ELR (cell line): ENCODE measurements around the gene SPN.
"Not testable (repeated sequence)": the region's sequence is repeated elsewhere in the genome, so short reads cannot be mapped to it uniquely, and the experiment has no call there.

Experiments
- DNase-seq: peaks from one replicate; pipeline ENCODE4 v3.0.0-alpha.2; 2015; ENCODE audit warnings: low read depth

Gene SPN

DNA sequence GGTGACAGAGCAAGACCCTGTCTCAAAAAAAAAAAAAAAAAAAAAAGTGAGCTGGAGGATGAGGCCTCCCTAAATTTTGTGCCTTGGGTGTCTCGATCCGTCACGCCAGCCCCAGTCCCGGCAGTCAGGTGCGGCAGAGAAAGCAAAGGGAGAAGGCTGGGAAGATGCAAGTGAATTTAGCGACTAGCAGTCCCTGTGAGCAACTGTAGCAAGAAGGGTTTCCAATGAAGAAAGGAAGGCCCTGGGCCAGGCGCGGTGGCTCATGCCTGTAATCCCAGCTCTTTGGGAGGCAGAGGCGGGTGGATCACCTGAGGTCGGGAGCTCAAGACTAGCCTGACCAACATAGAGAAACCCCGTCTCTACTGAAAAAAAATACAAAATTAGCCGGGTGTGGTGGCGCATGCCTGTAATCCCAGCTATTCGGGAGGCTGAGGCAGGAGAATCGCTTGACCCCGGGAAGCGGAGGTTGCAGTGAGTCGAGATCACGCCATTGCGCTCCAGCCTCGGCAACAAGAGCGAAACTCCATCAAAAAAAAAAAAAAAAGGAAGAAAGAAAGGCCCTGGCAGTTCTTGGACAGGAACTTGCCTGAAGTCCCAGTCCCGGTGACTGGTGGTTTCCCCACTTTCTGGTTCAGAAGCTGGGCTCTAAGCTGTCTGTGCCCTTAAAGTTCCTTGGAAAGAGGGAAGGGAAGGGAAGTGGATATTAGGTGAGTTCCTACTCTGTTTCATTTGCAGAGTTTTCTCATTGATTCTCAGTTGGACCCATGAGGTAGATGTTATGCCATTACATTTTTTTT is 14.1 kb downstream of the SPN start:
- no peak for DNase-seq

DNA sequence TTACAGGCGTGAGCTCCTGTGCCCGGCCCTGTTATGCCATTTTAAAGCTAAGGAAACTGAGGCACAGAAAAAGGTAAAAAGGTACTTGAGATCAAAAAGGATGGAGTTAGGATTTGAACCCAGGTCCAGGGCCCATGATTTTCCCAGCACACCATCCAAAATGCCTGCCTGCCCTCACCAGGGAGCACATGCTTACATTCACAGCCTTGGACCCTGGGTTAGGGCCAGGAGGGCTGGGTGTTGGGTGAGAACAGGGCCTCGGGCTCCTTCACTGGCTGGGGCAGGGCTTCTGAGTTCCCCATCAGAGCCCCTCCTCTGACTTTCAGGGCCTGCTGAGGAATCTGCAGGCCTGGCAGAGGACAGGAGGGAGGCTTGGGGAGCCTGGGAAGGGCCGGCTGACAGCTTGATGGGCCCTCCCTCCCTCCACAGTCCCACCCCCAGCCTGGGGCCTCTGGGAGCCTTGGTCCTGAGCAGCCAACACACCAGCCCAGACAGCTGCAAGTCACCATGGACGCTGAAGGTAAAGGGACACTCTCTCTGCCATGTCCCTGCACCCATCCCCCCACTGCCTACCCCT is 15.7 kb downstream of the SPN start, which contains the start of gene QPRT:
QPRT (plus strand) TSS at position 490 of the 577 bp plus-strand sequence; CDS start at position 508, 18 bp downstream.
- DNase-seq = peak; percentile 24

DNA sequence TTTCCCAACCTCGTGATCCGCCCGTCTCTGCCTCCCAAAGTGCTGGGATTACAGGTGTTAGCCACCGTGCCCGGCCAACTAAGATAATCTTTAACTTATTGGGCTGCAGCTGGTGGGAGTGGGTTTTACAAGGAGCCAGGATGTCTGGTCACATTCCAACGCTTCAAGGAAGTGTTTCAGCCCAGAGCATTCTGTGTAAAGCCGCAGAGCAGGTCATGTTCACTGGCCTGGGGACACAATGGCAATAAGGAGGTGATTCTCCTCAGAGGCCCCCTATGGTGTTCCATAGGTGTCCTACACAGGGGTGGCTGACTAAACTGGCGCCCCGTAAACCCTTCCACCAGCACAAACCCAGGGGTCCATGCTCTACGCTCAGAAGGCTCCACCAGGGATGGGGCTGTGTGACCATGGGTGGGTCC is 17.1 kb downstream of the SPN start:
- DNase-seq = no peak

DNA sequence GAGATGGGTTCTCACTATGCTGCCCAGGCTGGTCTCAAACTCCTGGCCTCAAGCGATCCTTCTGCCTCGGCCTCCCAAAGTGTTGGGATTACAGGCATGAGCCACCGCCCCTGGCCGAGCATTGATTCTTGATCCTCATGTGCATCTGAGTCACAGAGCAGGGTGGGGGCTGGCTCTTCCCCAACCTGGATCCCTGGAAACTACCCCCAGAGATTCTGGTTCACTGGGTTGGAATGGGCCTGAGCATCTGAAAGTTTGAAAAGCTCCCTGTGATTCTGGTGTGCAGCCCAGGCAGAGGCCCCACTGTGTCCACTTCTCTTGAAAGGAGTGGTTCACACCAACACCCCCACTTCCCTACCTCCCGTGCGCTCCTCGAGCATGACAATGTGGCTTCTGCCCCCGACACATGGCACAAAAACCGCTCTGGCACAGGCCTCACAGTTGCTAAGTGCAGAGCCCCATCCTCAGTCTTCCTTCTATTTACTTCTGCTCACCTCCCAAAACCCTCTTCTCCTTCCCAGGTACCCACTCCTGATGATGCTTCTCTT is 20.6 kb downstream of the SPN start:
- DNase-seq = no peak

DNA sequence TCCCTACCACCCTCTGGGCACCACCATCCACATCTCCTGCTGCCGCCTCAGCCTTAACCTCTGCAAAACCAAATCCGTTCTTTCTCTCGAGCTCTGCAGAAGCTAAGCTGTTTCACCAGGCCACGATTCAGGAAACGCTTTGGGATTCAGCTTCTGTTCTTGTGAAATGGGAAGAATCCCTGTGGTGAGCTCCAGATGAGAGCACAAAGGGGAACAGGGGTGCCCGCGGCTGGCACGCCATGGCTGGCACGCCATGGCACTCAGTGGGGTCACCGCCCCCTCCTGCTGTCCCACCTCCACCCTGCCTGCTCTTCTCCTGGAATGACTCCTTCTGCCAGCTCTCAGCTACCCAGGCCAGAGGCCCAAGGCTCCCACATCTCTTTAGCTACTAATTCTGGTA is 21.6 kb downstream of the SPN start:
- DNase-seq = no peak

DNA sequence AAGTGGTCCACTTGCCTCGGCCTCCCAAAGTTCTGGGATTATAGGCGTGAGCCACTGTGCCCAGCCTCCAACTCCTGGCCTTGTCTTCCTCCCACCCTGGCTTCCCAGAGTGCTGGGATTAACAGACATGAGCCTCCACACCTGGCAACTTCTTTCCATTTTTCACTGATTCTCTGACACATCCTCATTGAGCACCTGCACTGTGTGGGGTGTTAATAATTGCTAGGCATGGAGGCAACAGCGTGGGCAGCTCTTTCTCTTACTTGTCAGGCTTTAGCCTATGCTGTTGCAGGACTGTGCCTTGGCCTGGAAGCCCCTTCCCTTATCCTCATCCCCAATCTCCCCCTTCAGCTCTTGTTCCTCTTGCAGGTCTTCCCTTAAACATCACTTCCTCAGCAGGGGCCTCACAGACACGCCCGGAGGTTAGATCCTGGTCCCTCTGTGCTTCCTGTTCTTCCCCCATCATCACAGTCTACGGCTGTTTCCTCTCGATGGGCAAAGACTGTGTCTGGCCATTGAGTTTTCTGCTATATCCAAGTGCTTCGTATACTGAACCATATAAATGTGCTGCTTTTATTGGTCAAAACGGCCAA is 23.8 kb downstream of the SPN start:
- DNase-seq = no peak

DNA sequence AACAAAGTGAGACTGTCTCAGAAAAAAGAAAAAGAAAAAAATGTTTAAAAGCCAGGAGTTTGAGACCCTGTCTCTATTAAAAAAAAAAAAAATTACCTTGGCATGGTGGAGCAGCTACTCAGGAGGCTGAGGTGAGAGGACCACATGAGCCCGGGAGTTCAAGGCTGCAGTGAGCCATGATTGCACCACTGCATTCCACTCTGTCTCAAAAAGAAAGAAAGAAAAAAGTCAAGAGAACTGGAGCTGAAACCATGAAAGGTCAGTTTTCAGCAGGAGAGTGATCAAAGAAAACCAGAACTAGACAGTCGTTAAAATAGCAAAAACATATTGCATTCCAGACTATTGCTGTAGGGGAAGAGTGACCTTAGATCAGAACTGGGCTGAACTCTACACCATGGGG is 24.7 kb downstream of the SPN start:
- no peak for DNase-seq

DNA sequence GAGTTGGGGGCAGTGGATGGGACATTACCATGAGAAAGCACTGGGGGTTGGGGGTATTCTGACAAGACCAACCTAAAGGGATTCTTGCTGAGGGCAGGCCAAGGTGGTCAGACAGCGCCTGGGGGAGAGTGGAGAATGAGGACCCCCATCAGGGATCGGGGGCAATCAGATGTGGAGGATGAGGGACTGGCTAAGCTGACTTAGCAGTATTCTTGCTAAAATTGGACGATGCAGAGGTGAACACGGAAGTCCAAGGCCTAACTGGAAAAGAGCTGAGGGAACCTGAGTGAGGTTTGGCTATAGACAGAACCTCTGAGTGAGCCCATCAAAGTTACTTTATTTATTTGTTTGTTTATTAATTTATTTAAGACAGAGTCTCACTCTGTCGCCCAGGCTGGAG is 25.1 kb downstream of the SPN start:
- DNase-seq = no peak

DNA sequence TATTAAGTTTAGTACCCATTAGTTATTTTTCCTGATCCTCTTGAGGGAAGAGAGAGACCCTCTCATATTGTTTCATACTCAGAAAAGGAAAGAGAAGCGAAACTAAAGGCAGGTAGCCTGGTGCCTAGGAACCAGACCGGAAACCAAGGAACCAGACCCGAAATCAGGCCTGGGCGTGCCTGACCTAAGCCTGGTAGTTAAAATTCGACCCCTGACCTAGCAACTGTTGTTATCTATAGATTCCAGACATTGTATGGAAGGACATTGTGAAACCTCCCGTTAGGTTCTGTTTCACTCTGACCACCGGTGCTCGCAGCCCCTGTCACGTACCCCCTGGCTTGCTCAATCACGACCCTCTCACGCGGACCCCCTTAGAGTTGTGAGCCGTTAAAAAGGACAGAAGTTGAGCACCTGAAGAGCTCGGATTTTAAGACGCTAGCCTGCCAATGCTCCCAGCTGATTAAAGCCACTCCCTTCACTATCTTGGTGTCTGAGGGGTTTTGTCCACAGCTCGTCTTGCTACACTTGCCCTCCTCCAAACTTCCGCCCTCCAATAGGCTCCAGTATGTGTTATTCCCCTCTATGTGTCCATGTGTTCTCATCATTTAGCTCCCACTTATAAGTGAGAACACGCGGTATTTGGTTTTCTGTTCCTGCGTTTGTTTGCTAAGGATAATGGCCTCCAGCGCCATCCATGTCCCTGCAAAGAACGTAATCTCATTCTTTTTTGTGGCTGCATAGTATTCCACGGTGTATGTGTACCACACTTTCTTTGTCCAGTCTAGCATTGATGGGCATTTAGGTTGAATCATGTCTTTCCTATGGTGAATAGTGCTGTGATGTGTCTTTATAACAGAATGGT is 26.7 kb downstream of the SPN start:
- not testable (repeated sequence) for DNase-seq

DNA sequence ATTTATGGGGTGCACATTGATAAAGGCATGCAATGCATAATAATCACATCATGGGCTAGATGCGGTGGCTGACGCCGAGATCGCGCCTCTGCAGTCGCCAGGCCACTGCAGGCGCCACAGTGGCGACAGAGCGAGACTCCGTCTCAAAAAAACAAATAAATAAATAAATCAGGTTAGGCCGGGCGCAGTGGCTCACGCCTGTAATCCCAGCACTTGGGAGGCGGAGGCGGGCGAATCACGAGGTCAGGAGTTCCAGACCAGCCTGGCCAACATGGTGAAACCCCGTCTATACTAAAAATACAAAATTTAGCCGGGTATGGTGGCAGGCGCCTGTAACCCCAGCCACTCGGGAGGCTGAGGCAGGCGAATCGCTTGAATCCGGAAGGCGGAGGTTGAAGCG is 29.6 kb downstream of the SPN start:
- DNase-seq = not testable (repeated sequence)

DNA sequence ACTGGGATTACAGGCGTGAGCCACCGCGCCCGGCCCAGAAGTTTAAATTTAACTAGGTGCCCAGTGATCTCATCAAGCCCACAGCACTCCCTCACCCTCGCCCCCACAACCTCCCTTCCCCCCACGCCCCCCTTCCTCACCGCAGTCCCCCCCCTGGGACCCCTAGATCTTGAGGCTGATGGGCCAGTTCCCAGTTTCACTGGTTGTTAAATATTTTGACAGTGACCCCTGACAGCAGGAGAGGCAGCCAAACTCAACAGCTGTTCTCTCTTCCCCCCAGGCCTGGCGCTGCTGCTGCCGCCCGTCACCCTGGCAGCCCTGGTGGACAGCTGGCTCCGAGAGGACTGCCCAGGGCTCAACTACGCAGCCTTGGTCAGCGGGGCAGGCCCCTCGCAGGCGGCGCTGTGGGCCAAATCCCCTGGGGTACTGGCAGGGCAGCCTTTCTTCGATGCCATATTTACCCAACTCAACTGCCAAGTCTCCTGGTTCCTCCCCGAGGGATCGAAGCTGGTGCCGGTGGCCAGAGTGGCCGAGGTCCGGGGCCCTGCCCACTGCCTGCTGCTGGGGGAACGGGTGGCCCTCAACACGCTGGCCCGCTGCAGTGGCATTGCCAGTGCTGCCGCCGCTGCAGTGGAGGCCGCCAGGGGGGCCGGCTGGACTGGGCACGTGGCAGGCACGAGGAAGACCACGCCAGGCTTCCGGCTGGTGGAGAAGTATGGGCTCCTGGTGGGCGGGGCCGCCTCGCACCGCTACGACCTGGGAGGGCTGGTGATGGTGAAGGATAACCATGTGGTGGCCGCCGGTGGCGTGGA is 31.5 kb downstream of the SPN start:
- DNase-seq = no peak

DNA sequence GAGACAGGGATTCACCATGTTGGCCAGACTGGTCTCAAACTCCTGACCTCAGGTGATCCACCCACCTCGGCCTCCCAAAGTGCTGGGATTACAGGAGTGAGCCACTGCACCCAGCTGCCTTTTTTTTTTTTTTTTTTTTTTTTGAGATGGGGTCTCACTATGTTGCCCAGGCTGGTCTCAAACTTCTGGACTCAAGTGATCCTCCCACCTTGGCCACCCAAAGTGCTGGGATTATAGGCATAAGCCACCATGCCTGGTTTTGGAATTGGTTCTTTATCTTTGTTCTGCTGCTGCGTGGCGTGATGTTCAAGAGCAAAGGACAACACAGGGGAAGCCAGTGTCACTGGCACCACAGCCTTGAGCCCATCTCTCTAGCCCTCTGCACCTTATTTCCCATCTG is 32.6 kb downstream of the SPN start:
- not testable (repeated sequence) for DNase-seq

DNA sequence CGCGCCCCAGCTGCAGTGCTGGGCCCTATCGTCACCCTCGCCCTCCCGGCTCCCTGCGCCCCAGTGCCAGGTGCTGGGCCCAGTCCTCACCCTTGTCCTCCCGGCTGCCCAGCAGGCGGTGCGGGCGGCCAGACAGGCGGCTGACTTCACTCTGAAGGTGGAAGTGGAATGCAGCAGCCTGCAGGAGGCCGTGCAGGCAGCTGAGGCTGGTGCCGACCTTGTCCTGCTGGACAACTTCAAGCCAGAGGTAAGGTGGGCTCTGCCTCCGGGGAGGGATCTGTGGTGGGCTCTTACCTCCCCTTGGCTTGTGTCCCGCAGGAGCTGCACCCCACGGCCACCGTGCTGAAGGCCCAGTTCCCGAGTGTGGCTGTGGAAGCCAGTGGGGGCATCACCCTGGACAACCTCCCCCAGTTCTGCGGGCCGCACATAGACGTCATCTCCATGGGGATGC is 33.9 kb downstream of the SPN start:
- DNase-seq = no peak

DNA sequence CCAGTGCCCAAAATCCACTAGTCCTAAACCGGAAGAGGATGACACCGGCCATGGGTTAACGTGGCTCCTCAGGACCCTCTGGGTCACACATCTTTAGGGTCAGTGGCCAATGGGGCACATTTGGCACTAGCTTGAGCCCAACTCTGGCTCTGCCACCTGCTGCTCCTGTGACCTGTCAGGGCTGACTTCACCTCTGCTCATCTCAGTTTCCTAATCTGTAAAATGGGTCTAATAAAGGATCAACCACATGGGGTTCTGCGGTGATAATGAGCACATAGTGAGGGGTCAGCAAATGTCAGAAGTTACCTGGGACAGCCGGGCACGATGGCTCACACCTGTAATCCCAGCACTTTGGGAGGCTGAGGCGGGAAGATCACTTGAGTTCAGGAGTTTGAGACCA is 34.3 kb downstream of the SPN start:
- no peak for DNase-seq

DNA sequence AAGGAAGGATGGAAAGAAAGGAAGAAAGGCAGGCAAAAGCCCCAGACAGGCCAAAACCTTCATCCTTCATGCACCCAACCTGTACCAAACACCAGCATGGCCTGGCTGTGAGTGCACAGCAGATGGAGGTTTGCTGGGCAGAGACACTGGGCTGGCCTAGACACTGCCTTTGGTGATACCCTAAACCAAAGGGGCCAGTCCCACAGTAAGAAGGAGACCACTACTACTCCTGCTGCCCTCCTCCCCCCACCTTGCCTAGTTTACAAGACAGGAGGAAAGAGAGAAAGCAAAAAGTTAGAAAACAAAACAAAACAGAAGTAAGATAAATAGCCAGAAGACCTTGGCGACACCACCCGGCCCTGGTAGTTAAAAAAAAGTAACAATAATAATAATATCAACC is 35.0 kb downstream of the SPN start:
- DNase-seq = no peak

DNA sequence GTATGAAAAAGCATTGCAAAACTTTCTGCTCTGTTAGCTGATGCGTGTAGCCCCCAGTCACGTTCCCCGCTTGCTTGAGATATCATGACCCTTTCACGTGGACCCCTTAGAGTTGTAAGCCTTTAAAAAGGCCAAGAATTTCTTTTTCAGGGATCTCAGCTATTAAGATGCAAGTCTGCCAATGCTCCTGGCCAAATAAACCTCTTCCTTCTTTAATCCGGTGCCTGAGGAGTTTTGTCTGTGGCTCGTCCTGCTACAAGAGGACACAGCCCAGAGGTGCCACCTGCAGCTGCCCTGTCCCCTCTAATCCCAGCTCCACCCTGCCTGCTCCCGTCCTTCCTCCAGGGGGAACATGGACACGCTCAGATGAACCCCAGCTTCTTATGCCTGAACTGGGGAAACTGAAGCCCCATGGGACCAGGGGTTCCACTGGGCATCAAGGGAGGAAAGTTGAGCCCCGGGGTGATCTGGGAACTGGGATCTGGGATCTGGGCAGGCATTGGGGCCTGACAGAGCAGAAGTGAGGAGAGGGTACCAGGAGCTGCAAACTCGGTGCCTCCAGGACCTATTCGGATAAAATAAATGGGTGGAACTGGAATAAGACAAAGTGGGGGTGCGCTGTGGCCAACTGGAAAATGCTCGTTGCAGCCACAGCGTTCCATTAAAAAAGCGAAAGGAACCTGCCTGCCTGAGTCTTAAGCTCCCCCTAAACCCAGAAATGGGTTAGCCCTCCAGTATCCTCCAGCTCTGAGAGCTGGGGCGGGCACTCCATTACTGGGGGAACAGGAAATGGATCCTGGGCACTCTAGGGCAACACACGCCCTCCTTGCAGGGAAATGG is 35.7 kb downstream of the SPN start:
- no peak for DNase-seq

DNA sequence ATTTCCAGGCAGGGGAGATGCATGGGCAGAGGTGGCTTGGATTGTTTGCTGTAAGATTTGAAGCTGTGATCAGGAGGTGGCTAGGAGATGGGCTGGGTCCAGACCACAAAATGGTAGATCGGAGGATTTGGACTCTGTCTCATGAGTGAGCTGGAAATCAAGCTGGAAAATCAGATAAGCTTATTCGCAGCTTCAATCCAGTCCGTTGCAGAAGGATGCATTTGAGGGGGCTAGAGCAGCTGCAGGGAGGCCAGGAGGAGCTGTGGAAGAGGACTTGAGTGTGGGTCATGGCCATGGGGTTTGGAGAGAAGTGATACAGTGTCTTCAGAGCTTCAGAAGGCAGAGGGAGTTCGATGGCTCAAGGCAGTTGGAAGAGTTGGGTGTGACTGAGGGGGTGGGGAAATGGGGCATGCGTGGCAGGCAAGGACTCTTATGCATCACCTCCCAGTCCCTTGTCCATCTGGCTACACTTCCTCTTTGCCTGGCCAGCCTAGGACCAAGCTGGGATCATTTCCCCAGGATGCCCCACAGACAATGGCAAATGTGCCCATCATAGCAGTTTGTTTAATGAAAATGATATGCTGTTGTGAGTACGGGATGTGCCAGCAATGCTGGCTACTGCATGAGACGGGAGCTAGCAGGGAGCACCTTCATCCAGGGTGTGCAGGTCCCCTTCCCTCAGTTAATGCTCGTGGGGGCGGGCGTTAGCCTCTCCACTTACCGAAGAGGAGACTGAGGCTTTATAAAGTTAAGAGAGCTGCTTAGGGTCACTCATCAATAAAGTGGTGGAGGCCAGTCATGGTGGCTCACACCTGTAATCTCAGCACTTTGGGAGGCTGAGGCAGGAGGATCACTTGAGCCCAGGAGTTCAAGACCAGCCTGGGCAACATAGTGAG is 36.5 kb downstream of the SPN start:
- no peak for DNase-seq

DNA sequence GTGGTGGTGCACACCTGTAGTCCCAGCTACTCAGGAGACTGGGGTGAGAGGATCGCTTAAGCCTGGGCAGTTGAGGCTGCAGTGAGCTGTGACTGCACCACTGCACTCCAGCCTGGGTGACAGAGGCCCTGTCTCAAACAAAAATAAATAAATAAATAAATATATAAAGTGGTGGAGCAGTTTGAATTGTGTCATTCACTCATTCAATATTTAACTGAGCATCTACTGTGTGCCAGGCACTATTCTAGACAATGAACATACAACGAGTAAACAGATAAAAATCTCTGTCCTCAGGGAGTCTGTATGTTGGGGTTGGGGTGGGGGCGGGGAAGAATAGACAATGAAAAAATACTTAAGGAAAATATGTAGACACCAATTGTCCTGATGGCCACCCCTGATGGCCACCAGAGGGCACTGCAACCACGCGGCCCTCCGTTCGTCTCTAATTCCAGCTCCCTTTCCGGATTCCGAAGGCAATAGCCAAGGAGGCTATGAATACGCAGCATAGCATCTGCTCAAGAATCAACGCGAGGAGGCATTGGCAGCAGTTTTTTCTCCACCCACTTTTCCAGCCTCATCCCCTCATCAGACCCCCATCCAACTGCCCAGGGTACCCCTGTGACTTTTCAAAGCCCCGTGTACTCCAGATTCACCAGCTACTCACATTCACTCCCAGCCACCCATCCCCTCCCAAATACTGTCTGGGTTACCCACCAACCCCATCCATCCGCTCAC is 37.4 kb downstream of the SPN start:
- peak; percentile 87 for DNase-seq

DNA sequence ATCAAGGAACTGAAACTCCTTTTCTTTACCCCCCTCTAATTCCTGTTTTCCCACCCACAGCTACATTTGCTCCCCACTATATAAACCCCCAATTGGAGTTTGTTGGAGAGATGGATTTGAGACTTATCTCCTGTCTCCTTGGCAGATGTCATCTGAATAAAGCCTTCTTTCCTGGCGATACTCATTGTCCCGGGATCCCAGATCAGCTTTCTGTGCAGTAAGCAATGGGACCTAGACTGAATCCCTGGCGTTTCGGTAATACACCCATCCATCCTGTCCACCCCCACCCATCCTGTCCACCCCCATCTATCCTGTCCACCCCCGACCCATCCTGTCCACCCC is 38.1 kb downstream of the SPN start:
- DNase-seq = no peak
